K562 (cell line): ENCODE data around the gene CCDC183.

Source experiments
- CBX3 ChIP-seq, 2 experiments: IDR thresholded peaks; 1 replicate in 1 of 2; 2 replicates in 1 of 2; pipeline ENCODE4 v1.6.1; 2012; ENCODE audit warnings: inconsistent platforms in 2 of 2, low read length in 2 of 2, borderline replicate concordance in 1 of 2, control low read depth in 1 of 2
- CREB1 ChIP-seq, 2 experiments: sonication (generic) in 1 of 2; formaldehyde crosslinking in 1 of 2; IDR thresholded peaks; 2 replicates each; pipeline versions ENCODE4 v1.6.1 to v1.8.0; 2012 to 2022; ENCODE audit warnings: inconsistent platforms in 1 of 2, mild to moderate bottlenecking in 1 of 2, missing genetic modification reagents in 1 of 2, moderate library complexity in 1 of 2
- KDM1A ChIP-seq, 2 experiments: fragments of 450-650 bp; IDR thresholded peaks; 2 replicates each; pipeline ENCODE4 v1.6.1; 2016; ENCODE audit warnings: mild to moderate bottlenecking in 2 of 2
- POLR2A ChIP-seq: fragments of 450-650 bp; conservative IDR thresholded peaks from 2 replicates; pipeline ENCODE4 v1.6.1; 2016
- RCOR1 ChIP-seq, 2 experiments: IDR thresholded peaks; 2 replicates each; pipeline ENCODE4 v1.6.1; 2012; ENCODE audit warnings: low read depth in 2 of 2, low read length in 2 of 2, borderline replicate concordance in 1 of 2, improper control_type of control experiment in 1 of 2
- YY1 ChIP-seq, 3 experiments: IDR thresholded peaks; 2 replicates each; pipeline ENCODE4 v1.6.1; 2011; ENCODE audit warnings: low read length in 2 of 3, mild to moderate bottlenecking in 2 of 3, moderate library complexity in 2 of 3, borderline replicate concordance in 1 of 3, control low read depth in 1 of 3, low read depth in 1 of 3; ENCODE audit not compliant: insufficient read depth in 3 of 3, insufficient replicate concordance in 2 of 3, control insufficient read depth in 1 of 3, insufficient read length in 1 of 3; ENCODE audit errors: extremely low read depth in 1 of 3
- ZKSCAN3 ChIP-seq: fragments of 250-450 bp; sonication (Bioruptor Pico); IDR thresholded peaks from 2 replicates; pipeline ENCODE4 v1.4.0; 2020
- TF ChIP-seq, protein P1 (sequence below), 3 experiments: IDR thresholded peaks in 2 of 3; conservative IDR thresholded peaks in 1 of 3; 2 replicates each; pipeline ENCODE4 v1.5.1; 2011 to 2012; ENCODE audit warnings: low read length in 3 of 3, mild to moderate bottlenecking in 3 of 3, control low read depth in 2 of 3, improper control_type of control experiment in 1 of 3, inconsistent platforms in 1 of 3, low read depth in 1 of 3, mixed read lengths in 1 of 3, moderate library complexity in 1 of 3; ENCODE audit not compliant: insufficient read depth in 2 of 3
- TF ChIP-seq, protein P2 (sequence below): sonication (generic); formaldehyde crosslinking; IDR thresholded peaks from 2 replicates; pipeline ENCODE4 v1.9.0; 2022; ENCODE audit warnings: mild to moderate bottlenecking, missing genetic modification reagents
- TF ChIP-seq, protein P3 (sequence below), 2 experiments: IDR thresholded peaks; 2 replicates each; pipeline ENCODE4 v1.6.1; 2011; ENCODE audit warnings: borderline replicate concordance in 1 of 2, control low read depth in 1 of 2, low read depth in 1 of 2, low read length in 1 of 2, mild to moderate bottlenecking in 1 of 2, mixed read lengths in 1 of 2, moderate library complexity in 1 of 2; ENCODE audit not compliant: insufficient read depth in 1 of 2, insufficient read length in 1 of 2, poor library complexity in 1 of 2, severe bottlenecking in 1 of 2; ENCODE audit errors: extremely low read depth in 1 of 2
- TF ChIP-seq, protein P4 (sequence below): fragments of 450-650 bp; IDR thresholded peaks from 2 replicates; pipeline ENCODE4 v1.6.1; 2018; ENCODE audit not compliant: partially characterized antibody

DNA sequence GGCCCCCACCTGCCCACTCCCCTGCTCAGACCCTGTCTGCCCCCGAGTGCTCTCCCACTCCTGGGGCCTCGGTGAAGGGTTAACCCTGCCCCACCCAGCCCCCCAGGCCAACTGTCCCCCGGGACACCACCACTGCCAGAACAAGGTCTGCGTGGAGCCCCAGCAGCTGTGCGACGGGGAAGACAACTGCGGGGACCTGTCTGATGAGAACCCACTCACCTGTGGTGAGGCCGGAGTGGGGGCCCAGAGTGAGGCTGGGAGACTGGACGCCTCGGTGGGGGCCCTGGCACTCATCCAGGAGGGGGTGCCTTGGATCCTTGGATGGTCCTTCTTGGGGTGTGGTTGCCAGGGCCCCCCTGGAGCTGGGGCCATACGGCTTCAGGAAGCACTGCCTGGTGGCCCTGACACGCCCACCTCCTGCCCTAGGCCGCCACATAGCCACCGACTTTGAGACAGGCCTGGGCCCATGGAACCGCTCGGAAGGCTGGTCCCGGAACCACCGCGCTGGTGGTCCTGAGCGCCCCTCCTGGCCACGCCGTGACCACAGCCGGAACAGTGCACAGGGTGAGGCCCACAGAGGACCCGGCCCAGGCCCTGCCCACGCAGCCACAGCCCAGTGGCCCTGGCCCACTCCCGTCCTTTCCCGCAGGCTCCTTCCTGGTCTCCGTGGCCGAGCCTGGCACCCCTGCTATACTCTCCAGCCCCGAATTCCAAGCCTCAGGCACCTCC, 58.1 kb downstream of the CCDC183 start:
- TF ChIP-seq, protein P1, sequence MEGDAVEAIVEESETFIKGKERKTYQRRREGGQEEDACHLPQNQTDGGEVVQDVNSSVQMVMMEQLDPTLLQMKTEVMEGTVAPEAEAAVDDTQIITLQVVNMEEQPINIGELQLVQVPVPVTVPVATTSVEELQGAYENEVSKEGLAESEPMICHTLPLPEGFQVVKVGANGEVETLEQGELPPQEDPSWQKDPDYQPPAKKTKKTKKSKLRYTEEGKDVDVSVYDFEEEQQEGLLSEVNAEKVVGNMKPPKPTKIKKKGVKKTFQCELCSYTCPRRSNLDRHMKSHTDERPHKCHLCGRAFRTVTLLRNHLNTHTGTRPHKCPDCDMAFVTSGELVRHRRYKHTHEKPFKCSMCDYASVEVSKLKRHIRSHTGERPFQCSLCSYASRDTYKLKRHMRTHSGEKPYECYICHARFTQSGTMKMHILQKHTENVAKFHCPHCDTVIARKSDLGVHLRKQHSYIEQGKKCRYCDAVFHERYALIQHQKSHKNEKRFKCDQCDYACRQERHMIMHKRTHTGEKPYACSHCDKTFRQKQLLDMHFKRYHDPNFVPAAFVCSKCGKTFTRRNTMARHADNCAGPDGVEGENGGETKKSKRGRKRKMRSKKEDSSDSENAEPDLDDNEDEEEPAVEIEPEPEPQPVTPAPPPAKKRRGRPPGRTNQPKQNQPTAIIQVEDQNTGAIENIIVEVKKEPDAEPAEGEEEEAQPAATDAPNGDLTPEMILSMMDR (IDR thresholded peaks at IDR 0.05 in 2 of 3, conservative IDR thresholded peaks at IDR 0.05 in 1 of 3; ENCODE audit: insufficient read depth in 2 of 3, low read depth in 1 of 3, low read length in 3 of 3), result no peak
- no peak for TF ChIP-seq POLR2A
- no peak for TF ChIP-seq RCOR1 (IDR thresholded peaks at IDR 0.05; ENCODE audit: borderline replicate concordance in 1 of 2, low read depth in 2 of 2, low read length in 2 of 2)
- TF ChIP-seq KDM1A (IDR thresholded peaks at IDR 0.05), result no peak
- TF ChIP-seq, protein P2, sequence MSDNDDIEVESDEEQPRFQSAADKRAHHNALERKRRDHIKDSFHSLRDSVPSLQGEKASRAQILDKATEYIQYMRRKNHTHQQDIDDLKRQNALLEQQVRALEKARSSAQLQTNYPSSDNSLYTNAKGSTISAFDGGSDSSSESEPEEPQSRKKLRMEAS (CRISPR knock-in tag), result no peak
- TF ChIP-seq, protein P3, sequence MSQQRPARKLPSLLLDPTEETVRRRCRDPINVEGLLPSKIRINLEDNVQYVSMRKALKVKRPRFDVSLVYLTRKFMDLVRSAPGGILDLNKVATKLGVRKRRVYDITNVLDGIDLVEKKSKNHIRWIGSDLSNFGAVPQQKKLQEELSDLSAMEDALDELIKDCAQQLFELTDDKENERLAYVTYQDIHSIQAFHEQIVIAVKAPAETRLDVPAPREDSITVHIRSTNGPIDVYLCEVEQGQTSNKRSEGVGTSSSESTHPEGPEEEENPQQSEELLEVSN (IDR thresholded peaks at IDR 0.05; ENCODE audit: borderline replicate concordance in 1 of 2, extremely low read depth in 1 of 2, insufficient read depth in 1 of 2, insufficient read length in 1 of 2, low read depth in 1 of 2, low read length in 1 of 2, poor library complexity in 1 of 2, severe bottlenecking in 1 of 2), result no peak
- TF ChIP-seq YY1 (IDR thresholded peaks at IDR 0.05; ENCODE audit: borderline replicate concordance in 1 of 3, control insufficient read depth in 1 of 3, extremely low read depth in 1 of 3, insufficient read depth in 3 of 3, insufficient read length in 1 of 3, insufficient replicate concordance in 2 of 3, low read depth in 1 of 3, low read length in 2 of 3), result no peak
- TF ChIP-seq, protein P4, sequence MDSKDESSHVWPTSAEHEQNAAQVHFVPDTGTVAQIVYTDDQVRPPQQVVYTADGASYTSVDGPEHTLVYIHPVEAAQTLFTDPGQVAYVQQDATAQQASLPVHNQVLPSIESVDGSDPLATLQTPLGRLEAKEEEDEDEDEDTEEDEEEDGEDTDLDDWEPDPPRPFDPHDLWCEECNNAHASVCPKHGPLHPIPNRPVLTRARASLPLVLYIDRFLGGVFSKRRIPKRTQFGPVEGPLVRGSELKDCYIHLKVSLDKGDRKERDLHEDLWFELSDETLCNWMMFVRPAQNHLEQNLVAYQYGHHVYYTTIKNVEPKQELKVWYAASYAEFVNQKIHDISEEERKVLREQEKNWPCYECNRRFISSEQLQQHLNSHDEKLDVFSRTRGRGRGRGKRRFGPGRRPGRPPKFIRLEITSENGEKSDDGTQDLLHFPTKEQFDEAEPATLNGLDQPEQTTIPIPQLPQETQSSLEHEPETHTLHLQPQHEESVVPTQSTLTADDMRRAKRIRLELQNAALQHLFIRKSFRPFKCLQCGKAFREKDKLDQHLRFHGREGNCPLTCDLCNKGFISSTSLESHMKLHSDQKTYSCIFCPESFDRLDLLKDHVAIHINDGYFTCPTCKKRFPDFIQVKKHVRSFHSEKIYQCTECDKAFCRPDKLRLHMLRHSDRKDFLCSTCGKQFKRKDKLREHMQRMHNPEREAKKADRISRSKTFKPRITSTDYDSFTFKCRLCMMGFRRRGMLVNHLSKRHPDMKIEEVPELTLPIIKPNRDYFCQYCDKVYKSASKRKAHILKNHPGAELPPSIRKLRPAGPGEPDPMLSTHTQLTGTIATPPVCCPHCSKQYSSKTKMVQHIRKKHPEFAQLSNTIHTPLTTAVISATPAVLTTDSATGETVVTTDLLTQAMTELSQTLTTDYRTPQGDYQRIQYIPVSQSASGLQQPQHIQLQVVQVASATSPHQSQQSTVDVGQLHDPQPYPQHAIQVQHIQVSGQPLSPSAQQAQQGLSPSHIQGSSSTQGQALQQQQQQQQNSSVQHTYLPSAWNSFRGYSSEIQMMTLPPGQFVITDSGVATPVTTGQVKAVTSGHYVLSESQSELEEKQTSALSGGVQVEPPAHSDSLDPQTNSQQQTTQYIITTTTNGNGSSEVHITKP, result no peak
- no peak for TF ChIP-seq CREB1 (IDR thresholded peaks at IDR 0.05)
- TF ChIP-seq CREB1 (CRISPR knock-in tag; IDR thresholded peaks at IDR 0.05), result no peak
- TF ChIP-seq CBX3 (IDR thresholded peaks at IDR 0.05; ENCODE audit: borderline replicate concordance in 1 of 2, low read length in 2 of 2), result no peak
- TF ChIP-seq ZKSCAN3, result no peak
